PFSK-1 (cell line): ENCODE results near the gene SIRT7.
A peak's percentile ranks its signal among the peaks of the same experiment; 100 is the strongest.

Source experiments
- FOXP2 ChIP-seq: optimal IDR thresholded peaks from 2 replicates; pipeline ENCODE3; 2011; ENCODE audit warnings: borderline replicate concordance, control low read depth, inconsistent platforms; ENCODE audit not compliant: insufficient read depth; ENCODE audit errors: extremely low read length, extremely low read depth
- POLR2AphosphoS5 ChIP-seq: IDR thresholded peaks from 2 replicates; pipeline ENCODE4 v1.6.1; 2012; ENCODE audit warnings: low read depth, mild to moderate bottlenecking, control low read depth, low read length, moderate library complexity
- SIN3A ChIP-seq: IDR thresholded peaks from 2 replicates; pipeline ENCODE4 v1.6.1; 2012; ENCODE audit warnings: mild to moderate bottlenecking, low read length, moderate library complexity, borderline replicate concordance; ENCODE audit not compliant: insufficient read depth
- TAF1 ChIP-seq: IDR thresholded peaks from 2 replicates; pipeline ENCODE4 v1.6.1; 2012; ENCODE audit warnings: low read length, control low read depth, borderline replicate concordance; ENCODE audit not compliant: insufficient read depth
- TF ChIP-seq, protein P1 (sequence below), 2 experiments: IDR thresholded peaks; 2 replicates each; pipeline versions ENCODE4 v1.6.1 to v1.8.0; 2011 to 2012; ENCODE audit warnings: low read depth in 2 of 2, low read length in 2 of 2, control low read depth in 1 of 2, inconsistent platforms in 1 of 2, mild to moderate bottlenecking in 1 of 2, moderate library complexity in 1 of 2; ENCODE audit not compliant: insufficient read depth in 1 of 2

The SIRT7 gene

DNA sequence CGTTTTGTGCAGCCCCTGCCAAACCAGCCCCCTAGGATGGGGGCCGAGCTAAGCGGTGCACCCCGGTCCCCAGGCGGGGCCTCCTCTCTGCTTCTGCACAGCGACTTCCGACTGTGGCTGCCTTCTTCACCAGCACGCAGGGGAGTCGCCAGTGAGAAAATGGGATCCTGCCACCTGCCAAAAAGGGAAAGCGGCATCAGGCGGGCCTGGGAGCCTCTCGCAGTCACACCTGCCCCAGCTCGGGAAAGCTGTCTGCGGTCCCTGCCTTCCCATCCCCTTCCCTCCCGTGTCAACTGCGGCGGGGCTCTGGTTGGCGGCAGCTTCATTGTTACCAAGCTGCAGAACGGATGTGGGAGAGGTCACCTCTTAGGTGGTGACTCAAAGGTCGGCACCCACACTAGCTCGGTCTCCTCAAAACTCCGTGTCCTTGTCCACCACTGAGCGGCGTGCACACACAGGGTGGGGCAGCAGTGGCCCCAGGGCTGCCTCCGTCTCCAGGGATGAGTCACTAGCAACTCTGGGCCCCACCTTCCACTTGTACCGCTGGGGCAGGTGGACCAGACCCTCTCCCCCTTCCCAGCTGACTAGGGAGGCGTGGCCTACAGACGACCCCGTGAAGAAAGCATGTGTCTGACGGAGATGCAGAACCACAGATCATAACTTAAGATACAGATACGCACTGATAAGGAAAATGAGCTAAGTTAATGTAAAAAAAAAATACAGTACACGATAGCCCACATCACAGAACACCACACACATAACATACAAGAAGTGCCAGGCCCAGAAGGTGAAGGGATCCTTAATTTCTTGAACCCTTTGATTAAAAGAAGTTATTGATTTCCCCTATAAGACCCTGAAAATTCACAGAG is 5.3 kb downstream of the SIRT7 start:
- TF ChIP-seq, protein P1, sequence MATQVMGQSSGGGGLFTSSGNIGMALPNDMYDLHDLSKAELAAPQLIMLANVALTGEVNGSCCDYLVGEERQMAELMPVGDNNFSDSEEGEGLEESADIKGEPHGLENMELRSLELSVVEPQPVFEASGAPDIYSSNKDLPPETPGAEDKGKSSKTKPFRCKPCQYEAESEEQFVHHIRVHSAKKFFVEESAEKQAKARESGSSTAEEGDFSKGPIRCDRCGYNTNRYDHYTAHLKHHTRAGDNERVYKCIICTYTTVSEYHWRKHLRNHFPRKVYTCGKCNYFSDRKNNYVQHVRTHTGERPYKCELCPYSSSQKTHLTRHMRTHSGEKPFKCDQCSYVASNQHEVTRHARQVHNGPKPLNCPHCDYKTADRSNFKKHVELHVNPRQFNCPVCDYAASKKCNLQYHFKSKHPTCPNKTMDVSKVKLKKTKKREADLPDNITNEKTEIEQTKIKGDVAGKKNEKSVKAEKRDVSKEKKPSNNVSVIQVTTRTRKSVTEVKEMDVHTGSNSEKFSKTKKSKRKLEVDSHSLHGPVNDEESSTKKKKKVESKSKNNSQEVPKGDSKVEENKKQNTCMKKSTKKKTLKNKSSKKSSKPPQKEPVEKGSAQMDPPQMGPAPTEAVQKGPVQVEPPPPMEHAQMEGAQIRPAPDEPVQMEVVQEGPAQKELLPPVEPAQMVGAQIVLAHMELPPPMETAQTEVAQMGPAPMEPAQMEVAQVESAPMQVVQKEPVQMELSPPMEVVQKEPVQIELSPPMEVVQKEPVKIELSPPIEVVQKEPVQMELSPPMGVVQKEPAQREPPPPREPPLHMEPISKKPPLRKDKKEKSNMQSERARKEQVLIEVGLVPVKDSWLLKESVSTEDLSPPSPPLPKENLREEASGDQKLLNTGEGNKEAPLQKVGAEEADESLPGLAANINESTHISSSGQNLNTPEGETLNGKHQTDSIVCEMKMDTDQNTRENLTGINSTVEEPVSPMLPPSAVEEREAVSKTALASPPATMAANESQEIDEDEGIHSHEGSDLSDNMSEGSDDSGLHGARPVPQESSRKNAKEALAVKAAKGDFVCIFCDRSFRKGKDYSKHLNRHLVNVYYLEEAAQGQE (IDR thresholded peaks at IDR 0.05; ENCODE audit: insufficient read depth in 1 of 2, low read depth in 2 of 2, low read length in 2 of 2), result no peak
- no peak for TF ChIP-seq SIN3A
- TF ChIP-seq FOXP2, result no peak
- TF ChIP-seq TAF1, result no peak
- no peak for TF ChIP-seq POLR2AphosphoS5

DNA sequence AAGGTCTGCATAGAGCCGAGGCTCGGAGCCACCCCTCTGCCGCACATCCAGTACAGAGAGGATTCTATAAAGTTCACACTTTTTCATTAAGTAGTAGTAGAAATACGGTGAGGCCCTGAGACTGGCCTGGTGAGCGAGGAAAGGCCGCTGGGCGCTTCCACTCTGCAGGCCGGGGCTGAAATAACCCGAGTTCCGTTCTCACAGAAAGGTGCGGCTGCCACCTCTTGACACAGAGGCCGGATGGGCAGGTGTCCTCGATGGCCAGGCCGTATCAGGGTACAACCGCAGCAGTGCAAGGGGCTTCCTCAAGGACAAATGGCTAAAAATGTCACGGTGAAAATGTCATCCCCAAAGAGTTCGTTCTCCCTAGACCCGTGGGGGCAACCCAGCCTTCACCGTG is 6.0 kb downstream of the SIRT7 start:
- TF ChIP-seq TAF1, result no peak
- TF ChIP-seq, protein P1 (IDR thresholded peaks at IDR 0.05; ENCODE audit: insufficient read depth in 1 of 2, low read depth in 2 of 2, low read length in 2 of 2), result no peak
- no peak for TF ChIP-seq POLR2AphosphoS5
- no peak for TF ChIP-seq FOXP2
- TF ChIP-seq SIN3A, result no peak

DNA sequence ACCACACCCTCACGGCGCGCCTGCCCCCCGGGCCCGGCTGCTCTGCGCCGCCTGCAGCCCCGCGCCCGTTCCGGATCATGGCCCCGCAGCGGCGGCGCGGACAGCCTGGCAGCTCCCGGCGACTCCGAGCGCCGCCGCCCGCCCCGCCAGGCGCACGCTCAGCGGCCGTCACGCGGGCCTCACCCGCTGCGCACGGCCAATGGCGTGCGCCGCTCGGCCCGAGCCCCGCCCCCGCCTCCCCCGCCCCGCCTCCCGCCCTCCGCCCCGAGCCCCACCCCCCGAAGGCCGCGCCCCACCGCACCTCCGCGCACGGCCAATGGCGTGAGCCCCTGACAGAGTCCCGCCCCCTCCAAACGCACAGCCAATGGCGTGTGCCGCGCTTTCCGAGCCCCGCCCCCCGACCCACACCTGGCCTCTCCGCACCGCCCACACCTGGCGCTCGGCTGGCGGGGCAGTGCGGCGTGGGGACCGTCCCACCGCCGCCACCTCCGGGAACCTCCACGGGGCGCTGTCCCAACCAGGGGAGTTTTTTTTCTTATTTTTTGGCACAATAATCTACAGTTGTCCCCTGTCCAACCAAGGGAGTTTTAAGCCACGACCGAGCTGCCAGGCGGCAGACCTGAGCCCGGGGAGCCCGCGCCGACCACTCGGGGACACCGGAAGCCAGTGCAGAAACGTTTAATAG is 6.6 kb downstream of the SIRT7 start, which contains the start of gene PCYT2:
Gene PCYT2, minus strand, starts transcription at position 123 of the 685 bp plus-strand sequence. Its CDS starts 44 bp downstream, at position 79.
- TF ChIP-seq, protein P1 (IDR thresholded peaks at IDR 0.05; ENCODE audit: insufficient read depth in 1 of 2, low read depth in 2 of 2, low read length in 2 of 2), result no peak
- TF ChIP-seq TAF1, result 0 out of 2 replicates have a peak, but pooled peaks have one; percentile 21

DNA sequence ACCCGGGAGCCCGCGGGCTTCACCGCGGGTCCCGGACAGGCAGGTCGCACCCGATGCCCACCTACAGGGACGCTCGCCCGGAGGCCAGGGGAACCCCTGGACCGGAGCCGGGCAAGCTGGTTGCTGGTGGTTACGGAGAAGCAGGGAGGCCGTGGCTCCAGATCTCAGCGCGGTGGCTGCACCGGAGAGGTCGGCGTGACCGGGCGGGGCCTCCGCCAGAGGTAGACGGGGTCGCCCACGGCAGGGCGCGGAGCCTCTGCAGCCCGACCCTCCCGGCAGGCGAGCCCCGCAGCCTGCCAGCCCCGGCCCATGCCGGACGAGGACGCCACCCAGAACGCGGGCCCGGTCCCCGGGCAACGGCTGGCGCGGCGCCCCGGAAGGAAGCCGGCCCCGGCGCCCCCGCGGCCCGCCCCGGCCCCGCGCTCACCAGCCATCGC is 7.1 kb downstream of the SIRT7 start:
- TF ChIP-seq, protein P1 (IDR thresholded peaks at IDR 0.05; ENCODE audit: insufficient read depth in 1 of 2, low read depth in 2 of 2, low read length in 2 of 2), result no peak
- TF ChIP-seq FOXP2 (no peak), SIN3A (no peak), TAF1 (no peak), POLR2AphosphoS5 (no peak)
